NOMO-1 treated with DMSO at 0.1 percent for 48 hours (cell line): ENCODE measurements around the gene LEF1.
"Not testable (repeated sequence)": the region's sequence is repeated elsewhere in the genome, so short reads cannot be mapped to it uniquely, and the experiment has no call there.

Experiments used
- DNase-seq: peaks from one replicate; lab custom pipeline; 2025; ENCODE audit not compliant: unreplicated experiment; lab: John Stamatoyannopoulos, UW

Gene LEF1

GRCh38 chr4:108037884-108038283 is 130.8 kb downstream of the LEF1 start:
- DNase-seq: no peak

- DNase-seq: no peak
Observed at GRCh38 chr4:108036213-108036612, 132.5 kb downstream of the LEF1 start.

- no peak for DNase-seq
Observed at GRCh38 chr4:108035691-108036090, 133.0 kb downstream of the LEF1 start.

DNA sequence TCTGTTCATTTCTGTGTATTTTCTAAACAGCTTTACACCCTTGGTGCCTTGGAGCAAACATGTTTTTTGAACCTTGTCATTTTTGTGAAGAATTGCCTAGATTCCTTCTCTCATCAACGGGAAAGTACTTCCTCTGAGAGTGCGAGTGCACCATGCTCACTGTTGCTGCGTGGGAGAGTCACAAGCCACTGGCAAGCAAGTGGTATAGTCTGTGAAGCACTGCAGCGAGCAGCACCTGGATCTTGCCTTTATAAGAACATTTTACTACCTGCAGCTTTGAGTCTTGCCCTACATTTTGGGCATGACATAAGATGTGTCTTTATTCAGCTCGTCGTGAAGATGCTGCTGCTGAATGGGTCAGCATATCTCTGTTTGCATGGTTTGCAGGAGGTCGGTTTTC is 134.2 kb downstream of the LEF1 start:
- no peak for DNase-seq

DNA sequence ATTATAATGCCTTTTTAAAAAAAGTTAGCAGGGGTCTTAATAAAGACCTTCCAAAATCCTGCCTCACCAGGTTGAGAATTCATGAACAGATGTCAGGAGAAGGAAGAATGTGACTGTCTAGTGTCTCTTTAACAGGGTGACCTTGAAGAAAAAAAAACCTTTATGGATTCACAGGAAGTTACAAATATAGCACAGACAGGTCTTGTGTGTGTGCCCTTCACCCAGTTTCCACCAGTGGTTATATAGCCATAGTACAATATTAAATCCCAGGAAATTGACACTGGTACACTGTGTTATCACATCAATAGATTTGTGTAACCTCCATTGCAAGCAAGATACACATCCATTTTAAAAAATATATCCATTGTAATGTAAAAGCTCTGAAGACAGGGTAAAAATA is 135.4 kb downstream of the LEF1 start:
- no peak for DNase-seq

- DNase-seq: no peak
Observed at GRCh38 chr4:108031427-108032083, 137.2 kb downstream of the LEF1 start.

DNA sequence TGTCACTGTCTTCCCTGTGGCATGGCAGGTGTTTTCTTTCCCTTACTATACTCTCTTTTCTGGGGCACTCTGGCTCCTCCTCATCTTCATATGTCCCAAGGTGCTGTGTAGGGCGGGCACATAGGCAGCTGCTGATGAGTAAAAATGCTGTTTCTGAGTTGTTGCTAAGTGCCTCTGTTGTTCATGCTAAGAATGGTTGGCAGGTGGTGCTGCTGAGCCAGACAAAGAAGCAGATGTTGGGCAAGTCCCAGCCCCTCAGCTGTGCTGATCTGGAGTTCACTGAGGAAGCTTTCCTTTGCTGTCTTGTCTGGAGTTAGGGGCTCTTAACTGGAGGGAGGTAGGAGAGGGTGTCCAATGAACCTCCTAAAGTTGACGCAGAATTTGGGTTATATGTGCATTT is 138.4 kb downstream of the LEF1 start:
- DNase-seq: peak; percentile 3

GRCh38 chr4:108029731-108030130 is 139.0 kb downstream of the LEF1 start:
- no peak for DNase-seq

DNA sequence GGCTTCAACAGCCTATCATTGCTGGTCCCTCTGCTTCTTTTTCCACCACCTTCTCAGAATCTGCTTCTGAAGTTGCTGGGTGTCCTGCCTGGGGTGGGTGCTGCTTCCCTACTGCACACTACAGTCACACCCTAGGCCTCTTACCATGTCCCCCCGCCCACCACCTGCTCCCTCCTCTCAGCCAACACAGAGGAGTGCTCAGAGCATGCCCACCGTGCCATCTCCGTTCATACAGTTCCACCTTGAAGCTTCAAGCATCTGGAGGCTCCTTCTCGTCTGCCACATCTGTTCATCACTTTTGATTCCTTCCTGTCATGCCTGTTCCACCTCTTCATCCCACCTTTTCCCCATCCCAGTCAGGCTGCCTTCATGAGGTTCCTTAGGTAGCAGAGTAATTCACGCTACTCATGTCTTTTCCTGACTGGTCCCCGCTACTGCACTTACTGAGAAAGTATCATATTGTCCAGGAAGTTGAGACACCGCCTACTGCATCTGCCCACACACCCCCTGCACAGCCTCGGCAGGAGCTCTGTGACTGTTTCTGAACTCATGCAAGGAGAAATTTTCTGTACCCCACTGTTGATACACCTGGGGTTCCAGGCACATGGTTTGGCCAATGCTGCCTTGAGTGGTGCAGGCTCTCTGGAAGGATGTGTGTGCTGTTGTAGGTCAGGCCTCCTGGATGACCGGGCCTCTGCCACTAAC is 139.6 kb downstream of the LEF1 start:
- no peak for DNase-seq

- DNase-seq: no peak
Observed at GRCh38 chr4:108024878-108025165, 143.9 kb downstream of the LEF1 start.

DNA sequence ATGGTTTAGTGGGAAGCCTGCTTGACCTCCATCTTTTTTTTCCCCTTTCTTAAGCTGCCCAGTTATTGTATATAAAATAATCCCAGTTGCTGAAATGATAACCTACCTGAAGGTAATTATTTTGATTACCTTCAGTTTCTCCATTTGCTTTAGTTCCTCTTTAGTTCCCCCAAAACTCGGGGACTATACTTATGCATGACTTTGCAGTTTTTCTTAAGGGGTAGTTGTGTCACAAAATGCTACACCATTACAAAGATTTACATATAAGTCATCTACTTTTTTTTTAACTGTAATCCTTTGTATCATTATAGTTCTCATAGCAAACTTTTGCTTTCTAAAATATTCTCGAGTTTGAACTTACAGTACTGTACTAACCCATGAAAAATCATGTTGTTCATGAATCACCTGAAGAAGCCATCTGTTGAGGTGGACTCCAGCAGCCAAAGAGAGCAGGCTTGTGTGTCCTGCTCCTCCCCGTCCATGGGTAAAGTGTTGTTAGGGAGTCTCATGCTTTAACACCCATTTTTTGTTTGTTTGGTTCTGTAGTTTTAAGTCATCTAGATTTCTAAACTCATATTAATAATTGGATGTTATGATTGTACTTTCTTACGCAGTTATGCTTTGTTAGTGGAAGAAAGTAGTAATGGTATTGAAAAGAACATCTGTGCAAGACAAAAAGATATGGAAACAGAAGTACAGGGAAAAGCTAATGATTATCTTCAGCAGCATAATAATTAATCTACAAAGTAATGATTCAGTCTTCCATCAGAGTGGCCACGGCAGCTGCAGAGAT is 144.5 kb downstream of the LEF1 start:
- peak; percentile 37 for DNase-seq

GRCh38 chr4:108018884-108019187 is 149.9 kb downstream of the LEF1 start:
- no peak for DNase-seq

DNA sequence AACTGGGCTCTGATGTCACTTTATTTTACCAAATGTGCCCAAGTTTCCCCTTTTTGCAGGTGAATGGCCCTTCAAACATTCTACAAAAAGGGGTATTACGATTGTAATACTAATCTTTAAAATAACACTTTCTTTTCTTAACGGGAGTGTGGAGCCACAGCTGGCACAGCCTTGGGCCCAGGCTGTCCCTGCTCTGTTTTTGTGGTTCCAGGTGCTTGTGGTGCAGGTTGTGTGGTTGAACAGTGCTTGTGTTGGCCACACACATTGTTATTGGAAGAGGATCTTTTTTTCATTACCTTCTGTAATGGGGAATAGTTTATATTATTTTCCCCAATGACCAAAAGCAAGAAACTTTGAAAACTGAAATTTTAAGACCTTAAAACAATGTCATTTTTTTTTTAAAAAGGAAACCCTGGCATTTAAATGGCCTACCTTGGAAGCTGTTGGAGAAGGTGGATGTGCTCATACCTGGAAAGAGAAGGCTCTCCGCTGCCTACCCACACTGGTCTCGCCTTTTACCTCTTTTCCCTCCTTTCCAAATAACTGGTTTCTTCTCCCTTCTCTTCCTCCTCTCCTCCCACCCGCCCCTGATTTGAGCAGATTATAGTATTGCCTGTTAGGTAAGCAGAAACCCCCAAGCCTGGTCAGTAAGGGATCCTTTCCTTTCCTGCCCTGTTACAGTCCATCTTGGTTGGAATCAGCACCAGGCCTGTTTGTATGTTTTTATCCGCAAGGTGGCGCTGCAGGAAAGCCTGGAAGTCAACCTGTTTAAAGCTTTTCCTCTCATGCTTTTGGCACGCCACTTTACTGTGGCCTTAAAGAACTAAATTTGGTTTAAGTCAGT is 150.5 kb downstream of the LEF1 start:
- peak; percentile 49 for DNase-seq

DNA sequence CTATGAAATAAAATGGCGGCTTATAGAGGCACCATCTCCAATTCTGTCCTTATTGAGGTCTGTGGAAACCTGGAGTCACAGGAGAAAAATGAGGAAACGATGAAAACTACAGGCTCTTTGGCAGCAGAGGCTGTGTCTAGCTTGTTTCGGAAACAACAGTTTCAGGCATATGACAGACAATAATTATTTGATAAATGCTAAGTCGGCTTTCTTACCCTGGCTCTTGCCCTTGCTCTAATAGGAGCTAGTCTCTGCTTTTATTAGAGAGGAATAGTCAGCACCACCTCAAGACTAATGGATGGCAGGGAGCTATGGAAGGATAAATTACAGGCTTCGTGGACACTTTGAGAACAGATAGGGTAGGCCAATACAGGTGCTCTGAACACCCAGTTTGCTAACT is 154.8 kb downstream of the LEF1 start:
- DNase-seq: no peak

- DNase-seq: no peak
Observed at GRCh38 chr4:108013327-108013726, 155.4 kb downstream of the LEF1 start.

DNA sequence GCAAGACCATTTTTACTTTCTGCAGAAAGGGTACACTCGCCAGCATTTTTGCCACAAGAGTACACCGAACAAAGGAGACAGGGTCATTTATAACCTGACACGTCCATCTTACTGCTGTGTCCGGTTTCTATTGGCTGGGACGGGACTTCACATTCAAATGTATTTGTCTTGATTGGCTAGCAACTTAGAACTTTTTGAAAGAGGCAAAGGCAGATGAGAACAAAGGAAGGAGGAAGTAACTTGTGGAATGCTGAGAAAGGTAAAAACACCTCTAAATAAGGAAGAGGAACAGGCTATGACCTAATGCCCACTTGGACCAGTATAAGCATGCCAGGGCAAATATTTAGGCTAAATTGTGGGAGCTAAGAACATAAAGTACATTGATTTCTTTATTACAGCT is 156.3 kb downstream of the LEF1 start:
- DNase-seq: not testable (repeated sequence)

DNA sequence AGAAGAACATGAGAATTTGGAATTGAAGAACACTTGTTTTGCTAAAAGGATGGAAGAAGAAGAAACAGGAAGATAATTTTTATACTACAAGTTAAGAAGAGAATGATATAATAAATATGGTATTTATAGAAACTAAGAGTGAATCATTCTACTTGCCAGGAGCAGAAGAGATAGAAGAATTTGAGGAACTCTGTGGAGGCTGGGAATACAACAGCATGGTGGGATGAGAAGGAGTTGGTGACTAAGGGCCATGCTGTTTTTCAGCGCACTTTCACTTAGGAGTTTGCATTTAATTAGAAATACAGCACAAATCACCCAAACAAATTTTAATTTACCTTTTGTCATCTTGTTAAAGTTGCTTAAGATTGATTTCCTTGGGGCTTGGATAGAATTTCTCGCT is 158.6 kb downstream of the LEF1 start:
- DNase-seq: no peak

GRCh38 chr4:108008721-108009120 is 160.0 kb downstream of the LEF1 start:
- peak; percentile 30 for DNase-seq

DNA sequence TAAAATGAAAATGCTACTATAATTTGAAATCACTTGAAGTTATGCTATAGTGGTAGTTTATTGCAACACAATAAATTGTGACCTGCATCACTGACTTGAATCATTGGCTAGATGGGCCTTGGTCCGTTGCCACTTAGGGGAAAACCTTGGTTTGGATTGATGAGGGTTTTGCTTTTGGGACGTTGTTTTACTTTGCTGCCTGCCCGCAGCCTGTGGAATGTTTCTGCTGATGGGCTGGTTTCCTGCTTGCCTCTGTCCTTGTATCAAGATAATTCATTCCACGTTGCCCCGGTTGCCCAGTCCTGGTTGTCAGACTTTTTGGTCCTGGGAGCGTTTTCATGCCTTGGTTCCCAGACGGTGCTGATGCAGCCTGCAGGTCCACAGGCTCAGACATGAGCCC is 160.7 kb downstream of the LEF1 start:
- no peak for DNase-seq

DNA sequence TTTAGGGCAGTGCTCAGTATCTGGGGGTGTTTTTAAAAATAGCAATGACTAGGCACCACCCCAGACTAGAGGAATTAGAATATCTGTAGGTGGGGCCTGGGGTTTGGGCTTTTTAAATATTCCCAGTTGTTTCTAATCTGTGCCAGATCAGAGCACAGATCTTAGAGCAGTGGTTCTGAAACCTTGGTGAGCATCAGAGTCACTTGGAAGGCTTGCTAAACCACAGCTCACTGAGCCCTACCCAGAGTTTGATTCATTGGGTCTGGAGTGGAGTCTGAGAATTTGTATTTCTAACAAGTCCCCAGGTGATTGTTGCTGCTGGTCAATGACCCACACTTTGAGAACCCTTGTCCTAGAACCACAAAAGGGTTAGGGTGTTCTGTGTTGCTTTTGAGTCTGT is 162.4 kb downstream of the LEF1 start:
- no peak for DNase-seq

GRCh38 chr4:108005807-108006206 is 162.9 kb downstream of the LEF1 start:
- no peak for DNase-seq

DNA sequence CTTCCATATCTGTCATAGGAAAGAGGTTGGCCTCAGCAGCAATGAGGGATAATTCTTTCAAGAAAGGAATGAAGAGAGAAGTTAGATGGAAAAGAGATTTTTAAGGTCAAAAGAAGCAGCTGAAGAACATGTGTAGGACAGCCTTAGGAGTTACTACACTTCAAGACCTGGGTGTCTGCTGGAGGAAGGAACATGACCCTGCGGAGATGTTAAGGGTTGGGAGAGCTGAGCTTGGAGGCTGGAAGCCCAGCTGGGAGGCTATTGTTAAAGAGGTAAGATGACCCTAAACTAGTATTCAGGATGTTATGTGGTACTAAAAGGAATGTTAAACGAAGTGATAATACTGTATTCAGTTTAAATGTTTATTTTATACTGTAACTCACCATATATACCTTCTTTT is 164.1 kb downstream of the LEF1 start:
- no peak for DNase-seq
